Kidney (tissue), 14 donors: Measurements from ENCODE around the gene SORBS2. TPM values are rescaled to one million over a fixed set of nuclear protein-coding genes. Genes with fewer than 3 reads are reported as not detected.
A peak's percentile ranks its signal among the peaks of the same experiment; 100 is the strongest.
"Not testable (repeated sequence)": the region's sequence is repeated elsewhere in the genome, so short reads cannot be mapped to it uniquely, and the experiment has no call there.

ENCODE experiments used
- DNase-seq, 5 donors: peaks; one replicate each; pipeline ENCODE4 v3.0.0-alpha.2; 2013 to 2020
- FAIRE-seq: peaks from 2 replicates; lab custom pipeline; 2012; peaks lifted over from hg19 to GRCh38; lab: Jason Lieb, UNC
- H3K27ac ChIP-seq, 2 donors: one replicate each; pipeline ENCODE4 v1.7.0; 2013; ENCODE audit warnings: low read depth in 2 of 2, low read length in 2 of 2, inconsistent platforms in 1 of 2
- H3K27me3 ChIP-seq: one replicate; pipeline ENCODE4 v1.7.1; 2013; ENCODE audit warnings: low read length, inconsistent platforms; ENCODE audit not compliant: control insufficient read depth, insufficient read depth
- H3K36me3 ChIP-seq, 3 donors: one replicate each; pipeline versions ENCODE4 v1.7.0 to v1.7.1; 2013; ENCODE audit warnings: low read length in 3 of 3, control low read depth in 1 of 3, inconsistent platforms in 1 of 3; ENCODE audit not compliant: insufficient read depth in 3 of 3, control insufficient read depth in 2 of 3
- H3K4me1 ChIP-seq, 3 donors: one replicate each; pipeline versions ENCODE4 v1.7.0 to v1.7.1; 2013; ENCODE audit warnings: low read length in 3 of 3, inconsistent platforms in 1 of 3, low read depth in 1 of 3; ENCODE audit not compliant: control insufficient read depth in 2 of 3, insufficient read depth in 2 of 3
- H3K4me3 ChIP-seq, 3 donors: one replicate each; pipeline versions ENCODE4 v1.7.0 to v1.8.1; 2013; ENCODE audit warnings: low read length in 3 of 3, control low read depth in 1 of 3, inconsistent platforms in 1 of 3
- H3K9ac ChIP-seq, 3 donors: one replicate each; pipeline versions ENCODE4 v1.7.0 to v1.7.1; 2013; ENCODE audit warnings: low read length in 3 of 3, control low read depth in 1 of 3, inconsistent platforms in 1 of 3
- H3K9me3 ChIP-seq, 3 donors: one replicate each; pipeline versions ENCODE4 v1.7.0 to v1.7.1; 2013; ENCODE audit warnings: low read length in 3 of 3, control low read depth in 1 of 3, inconsistent platforms in 1 of 3; ENCODE audit not compliant: control insufficient read depth in 2 of 3, insufficient read depth in 1 of 3
- intact Hi-C: fragments of 100-400 bp; cut with DNase I; formaldehyde crosslinking; loops from one replicate; pipeline ENCODE4 v1.11.1; 2022
- polyA plus RNA-seq: library from polyadenylated mRNA; stranded (reverse); fragments of 350-450 nt; fragmentation: Illumina TruSeq; extraction: RNeasy Lipid Tissue Mini Kit (QIAGEN cat#74804); gene quantifications from one replicate; pipeline ENCODE4 v1.2.3, GENCODE V29; 2014; ENCODE audit warnings: low read depth, low replicate concordance; ENCODE audit not compliant: insufficient read depth
- total RNA-seq: library from RNA; stranded (reverse); fragmentation: NEBNext Ultra II Directional; extraction: Animal tissue kit (Norgen Biotek cat#: 25700); gene quantifications from one replicate; pipeline ENCODE4 v1.2.1, GENCODE V29; 2021
- TF ChIP-seq, protein P1 (sequence below): IDR thresholded peaks from 3 replicates; pipeline ENCODE4 v1.5.1; 2012; ENCODE audit warnings: mild to moderate bottlenecking, moderate library complexity, borderline replicate concordance; ENCODE audit not compliant: insufficient read depth; ENCODE audit errors: extremely low read depth
- donor health status: control.
- donor health status: control.
- donor health status: control.
- donor health status: control.
- donor health status: control.
- donor health status: DM: yes; HTN: yes; CAD: no.
- donor health status: Normal renal cell carcinoma (clear cell type).

Gene SORBS2
- total and polyA plus RNA-seq, 2 donors from 2014 or later: 26.0 to 127 TPM

- TF ChIP-seq, protein P1, sequence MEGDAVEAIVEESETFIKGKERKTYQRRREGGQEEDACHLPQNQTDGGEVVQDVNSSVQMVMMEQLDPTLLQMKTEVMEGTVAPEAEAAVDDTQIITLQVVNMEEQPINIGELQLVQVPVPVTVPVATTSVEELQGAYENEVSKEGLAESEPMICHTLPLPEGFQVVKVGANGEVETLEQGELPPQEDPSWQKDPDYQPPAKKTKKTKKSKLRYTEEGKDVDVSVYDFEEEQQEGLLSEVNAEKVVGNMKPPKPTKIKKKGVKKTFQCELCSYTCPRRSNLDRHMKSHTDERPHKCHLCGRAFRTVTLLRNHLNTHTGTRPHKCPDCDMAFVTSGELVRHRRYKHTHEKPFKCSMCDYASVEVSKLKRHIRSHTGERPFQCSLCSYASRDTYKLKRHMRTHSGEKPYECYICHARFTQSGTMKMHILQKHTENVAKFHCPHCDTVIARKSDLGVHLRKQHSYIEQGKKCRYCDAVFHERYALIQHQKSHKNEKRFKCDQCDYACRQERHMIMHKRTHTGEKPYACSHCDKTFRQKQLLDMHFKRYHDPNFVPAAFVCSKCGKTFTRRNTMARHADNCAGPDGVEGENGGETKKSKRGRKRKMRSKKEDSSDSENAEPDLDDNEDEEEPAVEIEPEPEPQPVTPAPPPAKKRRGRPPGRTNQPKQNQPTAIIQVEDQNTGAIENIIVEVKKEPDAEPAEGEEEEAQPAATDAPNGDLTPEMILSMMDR: no peak
- DNase-seq: no peak
- H3K27me3 ChIP-seq: no peaks in the 10 kb centered on the region
- peaks cover 0 to 2% (median 0%) of the 10 kb centered on the region in 3 donors for H3K36me3 ChIP-seq
- no peak overlapping the region for H3K4me3 ChIP-seq
- no peaks in the 10 kb centered on the region for H3K4me1 ChIP-seq
- H3K27ac ChIP-seq: no peak overlapping the region
- H3K9ac ChIP-seq: no peak overlapping the region
- FAIRE-seq: no peak
- intact Hi-C loops: no loop called here
- peaks cover 0 to 4% (median 4%) of the 10 kb centered on the region in 3 donors for H3K9me3 ChIP-seq
Measured at GRCh38 chr4:185710487-185710995, 101.5 kb downstream of the SORBS2 start.

- no peak for DNase-seq
- Histone ChIP-seq H3K27ac (no peak overlapping the region), H3K4me3 (no peak overlapping the region), H3K9ac (no peak overlapping the region), H3K27me3 (no peaks in the 10 kb centered on the region), H3K9me3 (peaks cover 0 to 6% (median 4%) of the 10 kb centered on the region in 3 donors), H3K36me3 (peaks cover 0 to 2% (median 0%) of the 10 kb centered on the region in 3 donors), H3K4me1 (no peaks in the 10 kb centered on the region)
- TF ChIP-seq, protein P1: no peak
- FAIRE-seq: no peak
- intact Hi-C loops: no loop called here
Measured at GRCh38 chr4:185709802-185710486, 102.0 kb downstream of the SORBS2 start.

DNA sequence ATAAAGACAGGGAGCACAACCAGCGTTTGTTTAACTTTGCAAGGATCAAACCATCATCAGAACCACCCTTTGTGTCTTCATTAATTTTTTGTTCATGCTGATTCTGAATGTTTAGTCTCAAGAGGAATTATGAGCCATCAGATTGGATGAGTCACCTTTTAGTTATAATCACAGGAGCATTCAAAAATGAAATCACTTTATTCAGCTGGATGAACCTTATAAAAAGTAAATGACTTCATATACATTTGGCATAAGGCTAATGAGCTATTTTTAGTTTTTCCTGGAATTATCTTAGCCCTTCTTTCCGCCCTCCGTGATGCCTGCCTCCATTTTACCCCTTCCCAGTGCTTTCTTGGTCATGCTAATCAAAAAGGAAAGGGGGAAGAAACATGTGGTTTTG is 103.6 kb downstream of the SORBS2 start:
- no peak for FAIRE-seq
- no peak overlapping the region for H3K9ac ChIP-seq

GRCh38 chr4:185707622-185708021 is 104.4 kb downstream of the SORBS2 start:
- H3K9ac ChIP-seq, H3K9me3 ChIP-seq, H3K4me3 ChIP-seq, H3K36me3 ChIP-seq, intact Hi-C loops, H3K4me1 ChIP-seq, FAIRE-seq, DNase-seq, H3K27me3 ChIP-seq, H3K27ac ChIP-seq: not testable (repeated sequence)

More for the DNA sequence above, 103.6 kb downstream of the SORBS2 start:
- Histone ChIP-seq H3K4me3 (no peak overlapping the region), H3K27ac (peak overlapping the region in 1 of 2 donors; percentile 41), H3K4me1 (no peaks in the 10 kb centered on the region), H3K27me3 (no peaks in the 10 kb centered on the region), H3K9me3 (peaks cover 0 to 6% (median 4%) of the 10 kb centered on the region in 3 donors), H3K36me3 (peaks cover 0 to 2% (median 0%) of the 10 kb centered on the region in 3 donors)
- no peak for DNase-seq
- intact Hi-C loops: no loop called here
- TF ChIP-seq, protein P1: no peak
